Left ventricle myocardium inferior (tissue), 1 donor: Measurements from ENCODE around the gene EEF2K. TPM values are rescaled to one million over a fixed set of nuclear protein-coding genes. Genes with fewer than 3 reads are reported as not detected.

Experiments
- DNase-seq: peaks from one replicate; pipeline ENCODE4 v3.0.0-alpha.2; 2020
- H3K27ac ChIP-seq: fragments of 200-600 bp; replicated peaks from 2 replicates; pipeline ENCODE4 v1.8.0; 2021
- H3K27me3 ChIP-seq: fragments of 200-600 bp; 2 replicates; pipeline ENCODE4 v1.8.0; 2021; ENCODE audit warnings: low read depth
- H3K36me3 ChIP-seq: fragments of 200-600 bp; 2 replicates; pipeline ENCODE4 v1.8.0; 2021
- H3K4me1 ChIP-seq: fragments of 200-600 bp; 2 replicates; pipeline ENCODE4 v1.8.0; 2021
- H3K4me3 ChIP-seq: fragments of 200-600 bp; 2 replicates; pipeline ENCODE4 v1.8.0; 2021; ENCODE audit warnings: mild to moderate bottlenecking, moderate library complexity
- H3K9me3 ChIP-seq: fragments of 200-600 bp; replicated peaks from 2 replicates; pipeline ENCODE4 v1.8.0; 2021
- CTCF ChIP-seq: fragments of 200-600 bp; IDR thresholded peaks from 2 replicates; pipeline ENCODE4 v1.8.0; 2021; ENCODE audit warnings: antibody characterized with exemption, mild to moderate bottlenecking, borderline replicate concordance
- intact Hi-C: fragments of 100-400 bp; cut with micrococcal nuclease; formaldehyde crosslinking; loops from one replicate; pipeline ENCODE4 v1.11.0; 2022
- total RNA-seq: library from RNA; stranded (reverse); fragmentation: NEBNext Ultra II Directional; extraction: Animal tissue kit (Norgen Biotek cat#: 25700); gene quantifications from one replicate; pipeline ENCODE4 v1.2.1, GENCODE V29; 2021
- donor health status: DM: no; HTN: yes; CAD: no; lungs with severe emphysema.

Gene EEF2K
- total RNA-seq, 1 donor from 2014 or later = 22.1 TPM

DNA sequence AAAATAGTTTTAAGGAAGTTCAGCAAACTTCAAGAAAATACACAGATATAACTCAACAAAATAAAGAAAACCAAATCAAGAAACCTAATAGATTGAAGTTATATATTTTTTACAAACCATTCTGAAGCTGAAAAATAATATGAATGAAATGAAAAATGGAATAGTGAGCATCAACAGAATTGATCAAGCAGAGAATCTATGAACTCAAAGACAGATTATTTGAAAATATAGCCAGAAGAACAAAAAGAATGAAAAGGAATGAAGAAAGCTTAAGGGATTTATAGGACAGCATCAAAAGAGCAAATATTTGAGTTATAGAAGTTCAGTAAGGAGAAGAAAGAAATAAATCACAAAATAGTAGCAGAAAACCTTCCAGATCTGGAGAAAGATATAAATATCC, 130.5 kb downstream of the EEF2K start:
- peaks cover 36% of the 10 kb centered on the region for H3K9me3 ChIP-seq
- no peak for DNase-seq
- no peak overlapping the region for H3K4me3 ChIP-seq
- intact Hi-C loops = no loop called here
- no peak overlapping the region for H3K27ac ChIP-seq
- no peaks in the 10 kb centered on the region for H3K4me1 ChIP-seq
- no peaks in the 10 kb centered on the region for H3K27me3 ChIP-seq
- H3K36me3 ChIP-seq = peaks cover 58% of the 10 kb centered on the region
- TF ChIP-seq CTCF = no peak

- no peak for TF ChIP-seq CTCF
- Histone ChIP-seq H3K27ac (no peak overlapping the region), H3K27me3 (no peaks in the 10 kb centered on the region), H3K4me1 (no peaks in the 10 kb centered on the region), H3K4me3 (no peak overlapping the region), H3K9me3 (peaks cover 38% of the 10 kb centered on the region), H3K36me3 (peaks cover 53% of the 10 kb centered on the region)
- intact Hi-C loops = no loop called here
- no peak for DNase-seq
These were observed 131.0 kb downstream of the EEF2K start for GRCh38 chr16:22337045-22337444.

DNA sequence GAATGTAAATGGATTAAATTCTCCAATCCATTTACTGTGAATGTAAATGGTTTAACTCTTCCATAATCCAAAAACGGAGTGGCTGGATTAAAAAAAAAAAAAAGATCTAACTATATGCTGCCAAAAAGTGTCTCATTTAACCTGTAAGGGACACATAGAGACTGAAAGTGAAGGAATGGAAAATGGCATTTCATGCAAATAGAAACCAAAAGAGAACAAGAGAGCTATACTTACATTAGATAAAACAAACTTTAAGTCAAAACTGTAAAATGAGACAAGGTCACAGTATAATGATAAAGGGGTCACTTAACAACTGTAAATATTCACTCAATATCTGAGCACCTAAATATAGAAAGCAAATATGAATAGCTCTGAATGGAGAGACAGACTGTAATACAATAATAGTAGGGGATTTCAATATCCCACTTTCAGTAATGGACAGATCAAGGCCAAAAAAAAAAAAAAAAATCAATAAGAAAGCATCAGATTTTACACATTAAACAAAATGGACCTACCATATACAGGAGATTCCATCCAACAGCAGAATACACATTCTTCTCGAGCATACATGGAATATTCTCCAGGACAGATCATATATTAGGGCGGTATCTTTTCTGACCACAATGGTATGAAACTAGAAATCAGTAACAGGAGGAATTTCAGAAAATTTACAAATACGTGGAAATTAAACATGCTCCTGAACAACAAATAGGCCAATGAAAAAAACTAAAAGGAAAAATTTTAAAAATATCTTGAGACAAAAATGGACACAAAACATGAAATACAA, 132.0 kb downstream of the EEF2K start:
- peaks cover 47% of the 10 kb centered on the region for H3K36me3 ChIP-seq
- DNase-seq = no peak
- intact Hi-C loops = no loop called here

More for the DNA sequence above, 132.0 kb downstream of the EEF2K start:
- Histone ChIP-seq H3K4me3 (no peak overlapping the region), H3K9me3 (peaks cover 38% of the 10 kb centered on the region), H3K27me3 (no peaks in the 10 kb centered on the region), H3K4me1 (no peaks in the 10 kb centered on the region), H3K27ac (no peak overlapping the region)
- TF ChIP-seq CTCF = no peak

Other genes starting within 250 kb of the EEF2K start
- gene PDZD9, start 205.2 kb upstream of the EEF2K start, total RNA-seq = not detected
- 12.1 TPM for gene MOSMO, start 198.2 kb upstream of the EEF2K start, total RNA-seq
- 0.25 TPM for gene VWA3A, start 113.7 kb upstream of the EEF2K start, total RNA-seq
- gene SDR42E2, start 43.8 kb upstream of the EEF2K start, total RNA-seq = 0.08 TPM
- 38.4 TPM for gene POLR3E, start 91.1 kb downstream of the EEF2K start, total RNA-seq
- gene CDR2, start 168.3 kb downstream of the EEF2K start, total RNA-seq = 6.8 TPM